Esophagus squamous epithelium (tissue), 5 donors: ENCODE measurements around the gene RECK. TPM values are rescaled to one million over a fixed set of nuclear protein-coding genes. Genes with fewer than 3 reads are reported as not detected.
"Not testable (repeated sequence)": the region's sequence is repeated elsewhere in the genome, so short reads cannot be mapped to it uniquely, and the experiment has no call there.

ENCODE experiments used
- DNase-seq: peaks from one replicate; lab custom pipeline; 2025; lab: John Stamatoyannopoulos, UW
- H3K27ac ChIP-seq, 4 donors: fragments of 200-600 bp; sonication (generic); one replicate each; pipeline ENCODE4 v1.5.1; 2016 to 2019; ENCODE audit warnings: mild to moderate bottlenecking in 1 of 4
- H3K27me3 ChIP-seq, 4 donors: fragments of 200-600 bp; sonication (generic); 1 replicate in 3 of 4; 2 replicates in 1 of 4; pipeline versions ENCODE4 v1.5.1 to v1.6.0; 2017 to 2021; ENCODE audit warnings: antibody characterized with exemption in 1 of 4
- H3K36me3 ChIP-seq, 3 donors: fragments of 200-600 bp; sonication (generic); one replicate each; pipeline ENCODE4 v1.5.1; 2016 to 2019
- H3K4me1 ChIP-seq, 3 donors: fragments of 200-600 bp; sonication (generic); one replicate each; pipeline ENCODE4 v1.5.1; 2017 to 2019
- H3K4me3 ChIP-seq, 4 donors: fragments of 200-600 bp; sonication (generic); 1 replicate in 3 of 4; 2 replicates in 1 of 4; pipeline ENCODE4 v1.5.1; 2016 to 2019; ENCODE audit warnings: mild to moderate bottlenecking in 2 of 4, moderate library complexity in 1 of 4
- H3K9me3 ChIP-seq, 3 donors: fragments of 200-600 bp; sonication (generic); one replicate each; pipeline ENCODE4 v1.5.1; 2016 to 2019
- CTCF ChIP-seq, 6 experiments: fragments of 450-650 bp in 4 of 6; fragments of 200-600 bp in 2 of 6; sonication (generic) in 2 of 6; IDR thresholded peaks; one replicate each; pipeline ENCODE4 v1.5.1; 2016 to 2019; ENCODE audit warnings: antibody characterized with exemption in 6 of 6, mild to moderate bottlenecking in 4 of 6, moderate library complexity in 4 of 6
- POLR2A ChIP-seq, 4 donors: fragments of 450-650 bp; IDR thresholded peaks; one replicate each; pipeline ENCODE4 v1.6.1; 2017; ENCODE audit warnings: antibody characterized with exemption in 4 of 4, mild to moderate bottlenecking in 4 of 4, moderate library complexity in 3 of 4
- WGBS, 2 donors: methylation state at CpG; one replicate each; pipeline ENCODE4 v1.1.5; 2018; 5-methylcytosine and 5-hydroxymethylcytosine counted together
- intact Hi-C: fragments of 100-400 bp; cut with DNase I; formaldehyde crosslinking; loops from one replicate; pipeline ENCODE4 v1.15.0; 2022
- total RNA-seq, 4 donors: library from RNA; depleted of rRNA; stranded (reverse); fragments of >200 nt; gene quantifications; one replicate each; pipeline ENCODE4 v1.1.0, GENCODE V29; 2016
- donor health status: DM: yes; HTN: yes; CAD: no.

The RECK gene
- total RNA-seq = 10 to 100 TPM in 1 of 4 donors, 1 to 10 TPM in 1, under 1 TPM in 2; 0.23 to 16.2 (median 1.9) TPM

- peaks cover 0 to 2% (median 0%) of the 10 kb centered on the region in 4 donors for H3K27me3 ChIP-seq
- TF ChIP-seq CTCF (IDR thresholded peaks at IDR 0.05) (no peak), POLR2A (IDR thresholded peaks at IDR 0.05) (peak in 2 of 4 donors; percentile 85)
- H3K4me1 ChIP-seq = peaks cover 0 to 59% (median 17%) of the 10 kb centered on the region in 3 donors
- 1% methylated on average over 9 to 13 of the region's 77 CpGs for WGBS, 2 donors
- intact Hi-C loops = no loop called here
- H3K27ac ChIP-seq = peak within 1 kb of the TSS; percentile 75 to 92 (median 83)
- DNase-seq = peak; percentile 40
- peak within 1 kb of the TSS; percentile 64 to 91 (median 84) for H3K4me3 ChIP-seq
- H3K36me3 ChIP-seq = no peaks in the 10 kb centered on the region
- no peaks in the 10 kb centered on the region for H3K9me3 ChIP-seq
Measured at GRCh38 chr9:36036780-36037548, at the start of gene RECK. Gene RECK, plus strand, starts transcription at chr9:36036913. Its CDS starts 86 bp downstream, at chr9:36036999.

- H3K9me3 ChIP-seq = no peaks in the 10 kb centered on the region
- intact Hi-C loops = no loop called here
- TF ChIP-seq POLR2A (IDR thresholded peaks at IDR 0.05) = no peak
- TF ChIP-seq CTCF (IDR thresholded peaks at IDR 0.05) = no peak
- no peak overlapping the region for H3K27ac ChIP-seq
- no peak for DNase-seq
- no peaks in the 10 kb centered on the region for H3K36me3 ChIP-seq
- no peaks in the 10 kb centered on the region for H3K4me1 ChIP-seq
- H3K27me3 ChIP-seq = peaks cover 0 to 79% (median 0%) of the 10 kb centered on the region in 4 donors
- 57 to 64% methylated on average over 3 of the region's 3 CpGs for WGBS, 2 donors
- H3K4me3 ChIP-seq = no peak overlapping the region
Measured at GRCh38 chr9:35990155-35990554, 46.6 kb upstream of the RECK start.

GRCh38 chr9:35993136-35993535, 43.6 kb upstream of the RECK start:
- H3K4me3 ChIP-seq, H3K36me3 ChIP-seq, H3K9me3 ChIP-seq, H3K27ac ChIP-seq, intact Hi-C loops, H3K4me1 ChIP-seq, DNase-seq: not testable (repeated sequence)
- 66 to 83% methylated on average over 3 of the region's 3 CpGs for WGBS, 2 donors
- peaks cover 0 to 72% (median 0%) of the 10 kb centered on the region in 4 donors for H3K27me3 ChIP-seq

GRCh38 chr9:35993976-35994720, 42.6 kb upstream of the RECK start:
- Histone ChIP-seq H3K27me3 (peaks cover 0 to 68% (median 0%) of the 10 kb centered on the region in 4 donors), H3K9me3 (peaks cover 0 to 11% (median 9%) of the 10 kb centered on the region in 3 donors), H3K36me3 (no peaks in the 10 kb centered on the region), H3K27ac (no peak overlapping the region), H3K4me3 (no peak overlapping the region), H3K4me1 (peaks cover 0 to 8% (median 0%) of the 10 kb centered on the region in 3 donors)
- 55 to 57% methylated on average over 5 of the region's 5 CpGs for WGBS, 2 donors
- TF ChIP-seq POLR2A (IDR thresholded peaks at IDR 0.05) = no peak
- TF ChIP-seq CTCF (IDR thresholded peaks at IDR 0.05) = no peak
- DNase-seq = no peak
- intact Hi-C loops = no loop called here

GRCh38 chr9:35994959-35995358, 41.8 kb upstream of the RECK start:
- H3K4me1 ChIP-seq = peaks cover 0 to 8% (median 0%) of the 10 kb centered on the region in 3 donors
- no peak overlapping the region for H3K27ac ChIP-seq
- WGBS, 2 donors = 54 to 87% methylated on average over 2 of the region's 2 CpGs
- H3K36me3 ChIP-seq = no peaks in the 10 kb centered on the region
- H3K4me3 ChIP-seq = no peak overlapping the region
- DNase-seq = no peak
- TF ChIP-seq POLR2A (IDR thresholded peaks at IDR 0.05) = no peak
- TF ChIP-seq CTCF (IDR thresholded peaks at IDR 0.05) = no peak
- intact Hi-C loops = no loop called here
- H3K9me3 ChIP-seq = peaks cover 0 to 11% (median 9%) of the 10 kb centered on the region in 3 donors
- peaks cover 0 to 65% (median 0%) of the 10 kb centered on the region in 4 donors for H3K27me3 ChIP-seq
